Activated T-cell treated with anti-CD3 and anti-CD28 coated beads, Interleukin-2, amount 50 U/mL, for 72 hours (primary cell): ENCODE results near the gene LRMDA. TPM values are rescaled to one million over a fixed set of nuclear protein-coding genes. Genes with fewer than 3 reads are reported as not detected.
A peak's percentile ranks its signal among the peaks of the same experiment; 100 is the strongest.

Source experiments
- ATAC-seq, 2 donors: fragments of 150-1000 bp; cut with Tn5 transposase; replicated peaks in 1 of 2; 2 replicates each; pipeline ENCODE4 v1.10.0; 2021; ENCODE audit warnings: moderate library complexity in 2 of 2, mild to moderate bottlenecking in 1 of 2
- DNase-seq, 2 donors: peaks; one replicate each; pipeline ENCODE4 v3.0.0; 2021 to 2022; ENCODE audit warnings: mixed read lengths in 1 of 2
- H3K27ac Mint-ChIP-seq: one replicate; pipeline ENCODE4 v1.8.0; 2022; ENCODE audit warnings: mild to moderate bottlenecking, moderate library complexity, mixed read lengths
- H3K27me3 Mint-ChIP-seq: one replicate; pipeline ENCODE4 v1.8.0; 2022; ENCODE audit warnings: low read depth, mixed read lengths
- H3K36me3 Mint-ChIP-seq, 2 donors: one replicate each; pipeline ENCODE4 v1.8.0; 2022; ENCODE audit warnings: mixed read lengths in 2 of 2, mild to moderate bottlenecking in 1 of 2; ENCODE audit not compliant: insufficient read depth in 2 of 2
- H3K4me1 Mint-ChIP-seq: one replicate; pipeline ENCODE4 v1.8.0; 2022; ENCODE audit warnings: low read depth, mixed read lengths
- H3K4me3 Mint-ChIP-seq, 2 donors: one replicate each; pipeline ENCODE4 v1.8.0; 2022; ENCODE audit warnings: mild to moderate bottlenecking in 2 of 2, mixed read lengths in 2 of 2, moderate library complexity in 2 of 2
- H3K9me3 Mint-ChIP-seq, 2 donors: one replicate each; pipeline ENCODE4 v1.8.0; 2022; ENCODE audit warnings: mixed read lengths in 2 of 2
- total RNA-seq, 2 donors: library from RNA; stranded (reverse); gene quantifications; one replicate each; pipeline ENCODE4 v1.2.3, GENCODE V29; 2022

The LRMDA gene
- total RNA-seq, 2 donors from 2014 or later: not detected

DNA sequence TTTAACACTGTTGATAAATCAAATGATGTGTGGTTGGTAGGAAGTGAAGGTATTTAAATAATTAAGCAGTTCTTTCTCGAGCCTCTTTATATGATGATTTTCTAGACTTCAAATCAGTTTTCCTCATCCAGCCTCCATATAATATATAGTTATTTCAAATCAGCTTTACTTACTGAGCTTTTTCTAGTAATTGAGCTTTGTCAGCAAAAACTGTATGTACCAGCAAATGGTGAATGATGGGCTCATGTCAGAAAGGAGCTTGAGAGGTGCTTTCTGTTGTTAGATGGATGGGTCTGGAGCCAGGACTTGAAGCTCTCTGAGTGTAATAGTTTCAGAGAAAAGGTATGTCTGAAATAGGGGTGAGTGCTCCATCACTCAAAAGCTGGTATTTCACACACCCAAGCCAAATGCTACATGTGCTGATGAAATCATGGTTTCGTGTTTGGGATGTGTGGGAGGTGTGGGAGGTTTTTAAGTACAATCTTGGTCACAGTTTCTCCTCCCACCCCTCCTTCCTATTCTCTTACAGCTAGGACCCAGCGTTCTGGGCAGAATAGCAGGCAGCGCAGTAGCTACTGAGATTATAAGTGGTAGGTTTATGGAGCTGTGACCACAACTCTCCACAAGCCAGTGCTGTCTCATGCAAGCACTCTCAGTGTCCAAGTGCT is 55.8 kb downstream of the LRMDA start:
- Mint-ChIP-seq H3K36me3 (no peaks in the 10 kb centered on the region), H3K4me1 (no peaks in the 10 kb centered on the region), H3K27me3 (peaks cover 7% of the 10 kb centered on the region), H3K4me3 (no peak overlapping the region), H3K9me3 (peaks cover 0 to 1% of the 10 kb centered on the region in 2 donors), H3K27ac (no peak overlapping the region)
- ATAC-seq: peak in 1 of 2 donors; percentile 42
- DNase-seq: no peak

DNA sequence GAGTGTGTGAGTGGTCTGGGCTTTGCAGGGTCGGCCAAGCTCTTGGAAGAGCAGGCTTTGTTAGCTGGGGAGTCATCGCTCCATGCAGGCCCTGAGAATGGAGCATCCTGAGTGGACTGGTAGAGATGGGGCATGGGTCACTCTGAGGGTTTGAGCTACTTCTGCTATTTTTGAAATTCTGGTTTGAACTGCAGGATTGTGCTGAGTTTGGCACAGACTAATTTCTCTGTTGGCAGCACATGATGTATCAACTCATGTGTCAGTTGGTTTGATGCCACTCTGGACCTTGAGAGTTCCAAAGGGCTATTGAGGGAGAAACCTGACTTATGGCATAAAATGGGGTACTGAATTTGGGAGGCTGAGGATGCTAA is 56.3 kb downstream of the LRMDA start:
- Mint-ChIP-seq H3K27ac (no peak overlapping the region), H3K27me3 (peaks cover 7% of the 10 kb centered on the region), H3K9me3 (peaks cover 0 to 1% of the 10 kb centered on the region in 2 donors), H3K4me1 (no peaks in the 10 kb centered on the region), H3K36me3 (no peaks in the 10 kb centered on the region), H3K4me3 (no peak overlapping the region)
- DNase-seq (no peak), ATAC-seq (no peak)

DNA sequence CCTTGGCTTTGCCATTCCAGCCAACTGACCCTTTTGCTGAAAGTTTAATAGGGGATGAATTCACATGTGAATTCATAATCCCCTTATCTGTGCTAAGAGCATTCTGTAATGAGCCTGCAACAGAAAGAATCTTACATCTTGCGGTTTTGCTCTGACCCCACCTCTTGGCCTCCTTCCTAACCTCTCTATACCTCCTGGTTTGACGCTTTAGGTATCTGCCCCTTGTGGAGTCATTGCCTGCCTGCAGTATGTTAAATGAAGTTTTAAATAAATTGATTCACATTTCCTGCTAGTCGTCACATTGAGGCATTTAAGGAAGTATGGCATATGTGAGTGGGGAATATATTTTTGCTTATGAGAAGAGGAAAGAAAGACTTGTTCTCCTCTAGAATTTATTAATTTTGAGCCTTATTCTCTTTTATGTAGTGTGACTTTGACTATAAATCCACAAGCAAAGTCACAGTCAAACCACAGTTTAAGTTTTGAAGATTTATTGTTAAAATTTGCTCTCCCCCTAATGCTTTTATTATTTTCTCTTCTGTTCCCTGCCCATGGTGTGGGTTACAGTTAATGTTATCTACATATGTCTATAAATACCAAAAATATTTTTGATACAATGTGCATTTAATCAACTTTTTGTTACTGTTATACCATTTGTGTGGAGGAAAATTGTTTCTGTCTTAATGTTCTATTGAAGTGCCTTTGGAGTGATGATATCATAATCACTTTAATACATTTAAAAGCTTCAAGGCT is 60.9 kb downstream of the LRMDA start:
- H3K36me3 Mint-ChIP-seq: no peaks in the 10 kb centered on the region
- no peaks in the 10 kb centered on the region for H3K4me1 Mint-ChIP-seq
- ATAC-seq (no peak), DNase-seq (no peak)
- H3K27me3 Mint-ChIP-seq: no peaks in the 10 kb centered on the region
- no peaks in the 10 kb centered on the region for H3K9me3 Mint-ChIP-seq
- H3K27ac Mint-ChIP-seq: no peak overlapping the region
- no peak overlapping the region for H3K4me3 Mint-ChIP-seq

DNA sequence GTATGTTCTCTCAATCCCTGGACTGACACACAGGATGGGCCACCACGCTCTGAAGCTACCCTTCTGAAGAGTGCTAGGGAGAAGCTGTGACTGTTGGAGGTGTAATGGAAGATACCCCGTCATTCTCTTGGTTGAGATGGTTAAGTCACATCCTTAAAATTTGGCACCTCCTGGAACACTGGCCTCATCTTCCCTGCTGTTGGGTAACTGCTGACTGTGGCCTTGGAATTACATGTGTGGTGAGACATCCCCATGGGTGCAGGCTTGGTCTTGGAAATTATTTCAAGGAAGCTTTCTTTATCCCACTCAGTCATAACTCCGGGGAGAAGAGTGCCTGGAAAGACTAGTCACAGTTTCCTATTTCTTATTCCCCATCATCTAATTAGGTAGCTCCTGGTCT is 62.0 kb downstream of the LRMDA start:
- H3K4me3 Mint-ChIP-seq: no peak overlapping the region
- no peak overlapping the region for H3K27ac Mint-ChIP-seq
- DNase-seq (no peak), ATAC-seq (no peak)
- no peaks in the 10 kb centered on the region for H3K9me3 Mint-ChIP-seq
- H3K4me1 Mint-ChIP-seq: no peaks in the 10 kb centered on the region
- no peaks in the 10 kb centered on the region for H3K36me3 Mint-ChIP-seq
- no peaks in the 10 kb centered on the region for H3K27me3 Mint-ChIP-seq

DNA sequence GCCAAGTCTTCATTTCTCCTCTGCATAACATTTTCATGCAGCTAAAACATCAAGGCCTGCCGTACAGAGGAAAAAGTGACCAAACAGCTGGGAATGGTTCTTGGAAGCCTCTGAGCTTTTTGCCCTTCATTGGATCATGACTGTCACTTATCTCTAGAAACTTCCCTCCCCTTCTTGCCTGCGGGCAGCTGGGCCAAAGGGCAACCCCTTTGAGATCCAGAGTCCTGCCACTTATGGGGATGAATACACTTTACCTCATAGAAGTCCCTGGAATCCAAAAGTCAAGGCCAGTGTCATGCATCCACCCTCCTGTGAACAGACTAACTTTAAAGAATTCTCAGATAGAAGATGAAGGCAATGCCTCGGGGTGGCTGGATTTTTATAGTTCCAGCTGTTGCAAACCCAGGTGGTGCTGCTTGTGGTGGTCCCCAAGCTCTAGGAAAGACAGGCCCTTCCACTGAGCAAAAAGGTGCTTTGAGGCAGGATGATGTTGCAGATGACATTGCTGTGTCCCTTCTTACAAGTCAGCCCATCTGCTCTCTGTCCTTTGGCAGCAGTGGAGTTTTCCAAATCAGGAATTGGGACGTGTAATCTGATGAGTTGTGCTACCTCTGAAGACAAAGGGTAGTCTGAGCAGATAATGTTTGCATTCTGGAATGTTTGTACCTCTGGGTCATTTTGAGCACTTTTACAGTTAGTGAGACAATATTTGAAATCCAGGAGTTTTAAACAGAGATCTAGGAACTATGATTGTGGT is 64.2 kb downstream of the LRMDA start:
- DNase-seq (no peak), ATAC-seq (no peak)
- Mint-ChIP-seq H3K4me1 (no peaks in the 10 kb centered on the region), H3K27ac (no peak overlapping the region), H3K27me3 (no peaks in the 10 kb centered on the region), H3K36me3 (no peaks in the 10 kb centered on the region), H3K4me3 (no peak overlapping the region), H3K9me3 (no peaks in the 10 kb centered on the region)

DNA sequence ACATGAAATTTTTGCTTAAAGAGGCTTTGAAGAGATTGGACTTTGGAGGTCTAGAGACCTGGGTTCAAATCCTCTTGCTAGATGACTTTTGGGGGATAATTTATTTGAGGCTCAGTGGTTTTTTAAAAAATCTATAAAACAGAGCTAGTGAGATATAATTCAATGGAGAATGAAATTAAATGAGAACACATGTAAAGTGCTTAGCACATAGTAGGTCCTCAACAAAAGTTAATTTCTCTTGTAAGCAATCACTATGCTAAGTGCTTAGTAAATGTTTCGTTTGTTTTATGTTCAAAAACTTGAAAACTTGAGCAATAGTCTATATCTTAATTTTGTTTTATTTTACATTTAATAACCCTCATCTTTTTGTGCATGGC is 64.8 kb downstream of the LRMDA start:
- Mint-ChIP-seq H3K4me1 (no peaks in the 10 kb centered on the region), H3K4me3 (no peak overlapping the region), H3K27me3 (no peaks in the 10 kb centered on the region), H3K9me3 (no peaks in the 10 kb centered on the region), H3K27ac (no peak overlapping the region), H3K36me3 (no peaks in the 10 kb centered on the region)
- no peak for ATAC-seq
- no peak for DNase-seq

DNA sequence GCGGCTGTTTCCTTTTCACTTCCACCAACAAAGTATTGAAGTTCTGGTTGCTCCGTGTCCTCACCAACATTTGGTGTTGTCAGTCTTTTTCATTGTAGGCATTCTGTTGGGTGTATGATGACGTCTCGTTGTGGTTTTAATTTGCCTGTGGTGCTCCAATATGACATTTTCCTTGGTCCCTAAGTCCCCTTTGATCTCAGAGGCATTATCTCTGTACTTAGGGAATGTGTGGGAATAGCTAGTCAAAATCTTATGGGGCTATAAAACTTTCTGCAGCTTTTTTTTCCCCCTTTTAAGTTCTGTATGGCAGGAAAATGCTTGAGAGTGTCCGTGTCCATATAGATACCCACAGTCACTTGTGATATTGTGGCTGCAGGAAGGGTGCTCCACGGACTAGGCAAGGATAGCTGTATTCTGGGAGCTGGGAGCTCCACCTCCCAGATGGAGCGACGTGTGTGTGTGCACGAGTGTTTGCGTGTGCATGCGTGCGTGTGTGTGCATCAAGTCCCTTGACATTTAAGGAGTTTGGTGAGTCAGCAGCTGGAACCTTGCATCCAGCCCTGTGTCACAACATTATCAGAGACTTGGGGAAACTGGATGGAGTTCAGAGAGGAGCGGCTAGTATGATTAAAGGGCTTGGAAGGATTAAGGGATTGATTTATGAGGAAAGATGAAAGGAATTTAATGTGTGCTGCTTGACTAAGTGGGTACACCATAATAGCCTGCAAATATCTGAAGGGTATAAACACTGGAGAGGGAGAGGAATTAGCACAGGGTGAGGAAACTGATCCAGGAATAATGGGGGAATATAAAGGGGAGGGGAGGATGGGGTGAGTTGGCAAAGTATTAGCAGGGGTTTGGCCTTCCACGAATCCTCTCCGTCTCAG is 66.8 kb downstream of the LRMDA start:
- DNase-seq (no peak), ATAC-seq (no peak)
- H3K27me3 Mint-ChIP-seq: no peaks in the 10 kb centered on the region
- no peaks in the 10 kb centered on the region for H3K4me1 Mint-ChIP-seq
- no peak overlapping the region for H3K4me3 Mint-ChIP-seq
- H3K9me3 Mint-ChIP-seq: no peaks in the 10 kb centered on the region
- no peaks in the 10 kb centered on the region for H3K36me3 Mint-ChIP-seq
- no peak overlapping the region for H3K27ac Mint-ChIP-seq

DNA sequence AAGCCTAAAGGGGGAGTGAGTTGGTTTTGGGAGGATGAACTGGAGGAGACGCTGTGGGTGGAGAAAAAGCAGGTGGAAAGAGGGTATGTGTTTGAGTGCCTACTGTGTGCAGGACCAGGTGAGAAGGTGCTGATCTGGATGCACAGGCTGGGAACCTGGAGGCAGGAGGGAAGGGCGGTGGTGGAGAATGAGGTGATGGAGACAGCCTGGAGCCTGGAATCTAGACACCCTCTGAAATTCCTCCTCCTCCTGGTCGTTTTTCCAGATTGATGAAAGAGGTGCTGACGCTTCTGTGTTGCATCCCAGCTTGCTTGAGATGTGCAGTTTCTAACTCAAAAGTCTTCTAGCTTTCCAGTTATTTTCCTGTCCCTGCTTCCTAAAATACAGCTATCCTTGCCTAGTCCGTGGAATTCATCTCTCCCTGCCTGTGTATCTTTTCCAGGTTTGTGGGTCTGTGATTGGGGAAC is 67.5 kb downstream of the LRMDA start:
- Mint-ChIP-seq H3K27ac (no peak overlapping the region), H3K27me3 (no peaks in the 10 kb centered on the region), H3K36me3 (no peaks in the 10 kb centered on the region), H3K4me1 (no peaks in the 10 kb centered on the region), H3K9me3 (no peaks in the 10 kb centered on the region), H3K4me3 (no peak overlapping the region)
- no peak for ATAC-seq
- no peak for DNase-seq

DNA sequence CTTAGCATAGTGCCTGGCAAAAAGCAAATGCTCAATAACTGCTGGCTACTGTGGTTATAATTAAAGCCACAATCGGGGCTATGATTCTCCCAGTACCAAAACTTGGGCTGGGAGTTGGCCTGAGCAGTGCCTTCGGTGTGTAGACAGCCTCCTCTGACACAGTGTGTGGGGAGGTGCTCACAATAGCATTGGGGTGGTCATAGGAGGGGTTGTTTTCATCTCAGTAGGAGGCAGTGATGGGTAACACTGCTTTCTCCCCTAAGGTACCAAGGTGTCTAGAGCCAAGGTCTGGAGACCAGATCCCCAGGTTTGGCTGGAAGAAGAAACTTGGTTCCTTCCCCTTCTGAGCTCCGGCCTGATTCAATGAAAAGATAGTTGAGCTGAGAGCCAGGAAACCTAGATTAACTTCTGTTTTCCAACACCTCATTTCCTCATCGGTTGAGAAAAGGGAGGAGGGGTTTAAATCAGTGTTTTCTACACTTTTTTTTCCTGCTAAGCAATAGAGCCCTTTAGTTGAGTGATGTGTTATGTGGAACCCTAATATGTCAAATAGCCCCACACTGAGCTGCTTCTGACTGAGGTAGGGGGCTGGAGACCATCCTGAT is 68.2 kb downstream of the LRMDA start:
- Mint-ChIP-seq H3K27ac (no peak overlapping the region), H3K9me3 (no peaks in the 10 kb centered on the region), H3K4me3 (no peak overlapping the region), H3K4me1 (no peaks in the 10 kb centered on the region), H3K36me3 (no peaks in the 10 kb centered on the region), H3K27me3 (no peaks in the 10 kb centered on the region)
- no peak for ATAC-seq
- DNase-seq: no peak

DNA sequence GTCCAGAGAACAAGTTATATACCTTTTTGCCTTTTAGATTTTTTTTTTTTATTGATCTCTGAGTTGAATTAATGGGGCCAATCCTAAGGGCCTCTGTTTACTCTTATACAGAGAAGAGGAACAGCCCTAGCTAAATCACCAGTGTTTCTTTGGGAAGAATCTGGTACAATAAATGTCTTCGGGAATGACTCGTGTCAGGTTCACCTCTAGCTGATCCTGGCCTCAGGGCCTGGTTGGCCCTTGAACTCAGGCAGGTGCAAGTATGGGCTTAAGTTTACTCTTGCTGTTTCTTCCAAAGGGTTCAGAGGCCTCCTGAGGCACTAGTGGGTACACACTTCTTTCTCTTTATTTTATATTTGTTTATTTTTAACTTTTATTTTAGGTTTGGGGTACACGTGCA is 71.0 kb downstream of the LRMDA start:
- Mint-ChIP-seq H3K27me3 (peaks cover 6% of the 10 kb centered on the region), H3K4me3 (no peak overlapping the region), H3K36me3 (no peaks in the 10 kb centered on the region), H3K9me3 (no peaks in the 10 kb centered on the region), H3K4me1 (no peaks in the 10 kb centered on the region), H3K27ac (no peak overlapping the region)
- no peak for ATAC-seq
- no peak for DNase-seq

DNA sequence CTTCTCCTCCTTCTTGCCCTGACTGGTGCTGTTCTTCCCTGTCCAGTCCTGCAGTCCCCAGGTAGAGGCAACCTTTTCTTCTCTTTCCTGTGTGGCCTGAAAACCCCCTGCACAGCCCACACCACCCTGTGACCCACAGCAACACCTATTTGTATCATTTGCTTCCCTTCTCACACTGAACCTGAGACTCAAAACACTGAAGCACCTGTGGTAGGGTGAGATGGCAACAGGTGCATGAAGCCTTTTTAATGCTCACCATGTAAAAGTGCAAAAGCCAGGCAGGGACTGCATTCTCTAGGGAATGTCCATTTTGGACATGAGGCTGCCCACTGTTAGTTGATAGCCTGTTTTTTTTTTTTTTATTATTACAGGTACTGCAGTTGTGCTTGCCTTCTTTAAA is 71.4 kb downstream of the LRMDA start:
- no peak for DNase-seq
- H3K27ac Mint-ChIP-seq: no peak overlapping the region
- H3K4me1 Mint-ChIP-seq: no peaks in the 10 kb centered on the region
- no peak for ATAC-seq
- H3K4me3 Mint-ChIP-seq: no peak overlapping the region
- no peaks in the 10 kb centered on the region for H3K36me3 Mint-ChIP-seq
- H3K27me3 Mint-ChIP-seq: peaks cover 6% of the 10 kb centered on the region
- no peaks in the 10 kb centered on the region for H3K9me3 Mint-ChIP-seq

DNA sequence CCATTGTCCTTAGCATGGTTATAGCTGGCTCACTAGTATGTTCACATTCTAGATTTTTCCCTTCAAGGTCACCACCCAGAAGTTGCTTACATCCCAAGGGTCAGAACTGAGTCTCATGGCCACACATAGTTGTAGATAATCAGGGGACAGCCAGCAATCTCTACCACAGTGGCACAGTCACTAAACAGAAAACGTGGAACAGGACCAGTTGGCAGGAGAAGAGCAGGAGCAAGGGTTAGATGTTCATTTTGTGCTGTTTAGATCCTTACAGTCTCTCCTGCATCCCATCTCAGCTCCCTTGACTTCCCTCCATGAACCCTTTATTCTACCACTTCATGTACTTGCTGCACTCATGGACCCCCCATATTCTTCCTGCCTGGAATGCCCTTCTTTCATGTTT is 73.9 kb downstream of the LRMDA start:
- Mint-ChIP-seq H3K9me3 (no peaks in the 10 kb centered on the region), H3K4me3 (no peak overlapping the region), H3K27ac (no peak overlapping the region), H3K4me1 (no peaks in the 10 kb centered on the region), H3K36me3 (no peaks in the 10 kb centered on the region), H3K27me3 (peaks cover 9% of the 10 kb centered on the region)
- ATAC-seq (no peak), DNase-seq (no peak)
